ENCODE data around the gene GBGT1.

GRCh38 chr9:133195029-133195428 is 31.3 kb upstream of the GBGT1 start:
- TF ChIP-seq CTCF (IDR thresholded peaks at IDR 0.05) (no peak), POLR2A (IDR thresholded peaks at IDR 0.05) (no peak)
